ENCODE measurements around the gene TMEM50B. TPM values are rescaled to one million over a fixed set of nuclear protein-coding genes. Genes with fewer than 3 reads are reported as not detected.

Gene TMEM50B
- total and polyA plus RNA-seq, 2 of the 8 experiments (the other 6 are each of a cell fraction or from before 2014, with no cell fraction given), result 16.8 to 20.5 TPM

GRCh38 chr21:33481314-33481943, 1.7 kb upstream of the TMEM50B start (continued):
- TF ChIP-seq SIN3A (conservative IDR thresholded peaks at IDR 0.05 in 1 of 2, IDR thresholded peaks at IDR 0.05 in 1 of 2; ENCODE audit: low read depth in 1 of 2, low read length in 2 of 2), result no peak
- no peak for TF ChIP-seq RBBP5 (IDR thresholded peaks at IDR 0.05; ENCODE audit: borderline replicate concordance, low read depth, low read length)
